GM12891 (cell line): ENCODE results near the gene GNB1.
"Not testable (repeated sequence)": the region's sequence is repeated elsewhere in the genome, so short reads cannot be mapped to it uniquely, and the experiment has no call there.

Experiments used
- PAX5 ChIP-seq: IDR thresholded peaks from 2 replicates; pipeline ENCODE4 v1.6.1; 2011; ENCODE audit warnings: low read length, moderate library complexity, mild to moderate bottlenecking; ENCODE audit not compliant: insufficient read depth, severe bottlenecking
- POLR2A ChIP-seq: IDR thresholded peaks from 2 replicates; pipeline ENCODE4 v1.6.1; 2011; ENCODE audit warnings: low read depth, low read length, control low read depth
- POLR2AphosphoS5 ChIP-seq: IDR thresholded peaks from 2 replicates; pipeline ENCODE4 v1.6.1; 2011; ENCODE audit warnings: low read depth, low read length, control low read depth
- TAF1 ChIP-seq: IDR thresholded peaks from 2 replicates; pipeline ENCODE4 v1.6.1; 2011; ENCODE audit warnings: low read depth, low read length, control low read depth

DNA sequence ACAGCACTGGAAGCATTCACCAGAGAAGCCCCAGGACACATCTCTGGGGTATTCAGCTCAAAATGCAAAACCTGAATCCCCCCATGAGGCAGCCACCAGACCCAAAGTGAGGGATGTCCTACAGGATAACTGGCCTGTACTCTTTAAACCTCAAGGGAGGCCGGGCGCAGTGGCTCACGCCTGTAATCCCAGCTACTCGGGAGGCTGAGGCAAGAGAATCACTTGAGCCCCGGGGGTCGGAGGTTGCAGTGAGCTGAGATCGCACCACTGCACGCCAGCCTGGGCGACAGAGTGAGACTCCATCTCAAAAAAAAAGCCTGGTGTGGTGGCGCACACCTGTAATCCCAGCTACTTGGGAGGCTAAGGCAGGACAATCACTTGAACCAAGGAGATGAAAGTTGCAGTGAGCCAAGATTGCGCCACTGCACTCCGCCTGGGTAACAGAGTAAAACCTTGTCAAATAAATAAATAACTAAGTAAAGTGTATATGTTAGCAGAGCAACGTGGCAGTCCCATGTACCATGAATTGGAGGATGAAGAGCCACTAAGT, 29.1 kb downstream of the GNB1 start:
- not testable (repeated sequence) for TF ChIP-seq POLR2A, TAF1, POLR2AphosphoS5, PAX5
